C4-2B (cell line): Measurements from ENCODE around the gene IGSF23.
A peak's percentile ranks its signal among the peaks of the same experiment; 100 is the strongest.

Experiments used
- H3K27ac ChIP-seq: fragments of 450-650 bp; 2 replicates; pipeline ENCODE4 v1.5.1; 2017
- ZFX ChIP-seq: fragments of 450-650 bp; IDR thresholded peaks from 2 replicates; pipeline ENCODE4 v1.6.1; 2017
- TF ChIP-seq, protein P1 (sequence below): fragments of 450-650 bp; conservative IDR thresholded peaks from 2 replicates; pipeline ENCODE4 v1.5.1; 2017; ENCODE audit warnings: mild to moderate bottlenecking

Gene IGSF23

GRCh38 chr19:44636439-44637389 is 23.4 kb downstream of the IGSF23 start:
- H3K27ac ChIP-seq: no peak overlapping the region
- no peak for TF ChIP-seq ZFX
- TF ChIP-seq, protein P1, sequence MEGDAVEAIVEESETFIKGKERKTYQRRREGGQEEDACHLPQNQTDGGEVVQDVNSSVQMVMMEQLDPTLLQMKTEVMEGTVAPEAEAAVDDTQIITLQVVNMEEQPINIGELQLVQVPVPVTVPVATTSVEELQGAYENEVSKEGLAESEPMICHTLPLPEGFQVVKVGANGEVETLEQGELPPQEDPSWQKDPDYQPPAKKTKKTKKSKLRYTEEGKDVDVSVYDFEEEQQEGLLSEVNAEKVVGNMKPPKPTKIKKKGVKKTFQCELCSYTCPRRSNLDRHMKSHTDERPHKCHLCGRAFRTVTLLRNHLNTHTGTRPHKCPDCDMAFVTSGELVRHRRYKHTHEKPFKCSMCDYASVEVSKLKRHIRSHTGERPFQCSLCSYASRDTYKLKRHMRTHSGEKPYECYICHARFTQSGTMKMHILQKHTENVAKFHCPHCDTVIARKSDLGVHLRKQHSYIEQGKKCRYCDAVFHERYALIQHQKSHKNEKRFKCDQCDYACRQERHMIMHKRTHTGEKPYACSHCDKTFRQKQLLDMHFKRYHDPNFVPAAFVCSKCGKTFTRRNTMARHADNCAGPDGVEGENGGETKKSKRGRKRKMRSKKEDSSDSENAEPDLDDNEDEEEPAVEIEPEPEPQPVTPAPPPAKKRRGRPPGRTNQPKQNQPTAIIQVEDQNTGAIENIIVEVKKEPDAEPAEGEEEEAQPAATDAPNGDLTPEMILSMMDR: no peak

DNA sequence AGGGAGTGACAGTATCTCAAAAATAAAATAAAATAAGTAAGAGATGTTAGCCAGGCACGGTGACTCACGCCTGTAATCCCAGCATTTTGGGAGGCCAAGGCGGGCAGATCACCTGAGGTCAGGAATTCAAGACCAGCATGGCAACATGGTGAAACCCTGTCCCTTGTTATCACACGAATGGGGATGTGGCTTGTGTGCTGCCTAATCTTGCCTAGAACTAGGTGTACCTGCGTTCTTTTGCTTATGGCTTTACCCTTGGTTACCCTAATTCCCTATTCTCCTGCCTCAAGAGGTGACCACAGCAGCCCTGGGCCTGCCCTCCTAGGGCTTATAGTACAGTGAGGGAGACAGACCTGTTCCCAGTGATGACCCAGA is 24.0 kb downstream of the IGSF23 start:
- no peak overlapping the region for H3K27ac ChIP-seq
- TF ChIP-seq ZFX: no peak
- TF ChIP-seq, protein P1: no peak

DNA sequence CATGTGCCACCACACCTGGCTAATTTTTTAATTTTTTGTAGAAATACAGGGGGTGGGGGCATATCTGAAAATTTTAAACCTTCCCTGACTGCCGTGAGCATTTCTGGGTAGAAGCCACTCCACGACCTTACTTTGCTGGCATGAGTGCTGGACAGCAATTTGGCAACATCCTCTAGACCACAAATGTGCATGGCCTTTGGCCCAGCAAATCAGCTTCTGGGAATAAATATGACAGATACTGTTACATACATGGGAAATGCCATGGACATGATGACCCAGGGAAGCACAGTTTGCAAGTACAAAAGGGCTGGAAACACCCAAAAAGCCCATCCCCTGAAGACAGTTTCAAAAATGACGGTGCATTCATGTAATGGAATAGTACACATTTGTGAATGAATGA is 27.2 kb downstream of the IGSF23 start:
- H3K27ac ChIP-seq: no peak overlapping the region
- TF ChIP-seq, protein P1: no peak
- TF ChIP-seq ZFX: no peak

DNA sequence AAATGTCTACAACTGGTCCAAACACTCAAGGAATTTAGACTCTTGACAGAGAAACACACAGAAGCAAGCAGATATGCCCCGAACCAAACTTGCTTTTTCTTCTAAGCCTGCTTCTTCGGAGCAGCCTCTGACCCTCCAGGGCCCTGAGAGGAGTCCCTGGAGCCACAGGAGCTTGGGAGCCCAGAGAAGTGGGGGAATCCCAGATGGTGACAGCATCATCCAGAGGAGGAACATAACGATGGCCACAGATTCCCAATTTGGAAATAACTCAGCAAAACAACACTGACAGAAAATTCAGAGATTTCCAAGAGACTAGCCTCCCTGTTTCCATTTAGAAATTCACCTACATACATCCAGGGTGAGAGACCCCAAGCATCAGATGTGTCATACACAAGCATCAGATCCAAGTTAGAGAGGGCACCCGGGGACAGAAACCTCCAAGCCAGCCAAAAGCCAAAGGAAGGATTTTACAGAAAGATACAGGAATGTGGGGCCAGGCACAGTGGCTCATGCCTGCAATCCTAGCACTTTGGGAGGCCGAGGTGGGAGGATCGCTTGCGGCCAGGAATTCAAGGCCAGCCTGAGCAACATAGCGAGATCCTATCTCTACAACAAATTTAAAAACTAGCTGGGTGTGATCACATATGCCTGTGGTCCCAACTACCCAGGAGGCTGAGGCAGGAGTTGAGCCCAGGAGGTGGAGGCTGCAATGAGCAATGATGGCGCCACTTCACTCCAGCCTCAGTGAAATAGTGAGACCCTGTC is 28.3 kb downstream of the IGSF23 start:
- no peak overlapping the region for H3K27ac ChIP-seq
- TF ChIP-seq ZFX: no peak
- TF ChIP-seq, protein P1: no peak

DNA sequence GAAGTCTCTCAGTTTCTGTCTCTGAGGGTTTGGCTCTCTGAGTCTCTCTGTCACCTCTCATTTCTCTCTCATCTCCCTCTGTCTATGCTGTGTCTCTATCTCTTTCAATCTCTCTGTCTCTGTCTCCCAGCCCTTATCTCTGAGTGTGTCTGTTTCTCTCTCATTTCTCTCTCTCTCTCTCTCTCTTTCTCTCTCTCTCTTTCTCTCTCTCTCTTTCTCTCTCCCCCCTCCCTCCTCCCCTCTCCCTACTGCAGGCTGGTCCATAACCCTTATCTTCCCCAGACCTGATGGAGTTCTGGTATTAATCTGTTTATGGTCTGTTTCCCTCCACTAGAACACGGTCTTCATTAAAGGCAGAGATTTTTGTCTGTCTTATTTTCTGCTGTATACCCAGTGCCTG is 29.0 kb downstream of the IGSF23 start:
- no peak for TF ChIP-seq ZFX
- TF ChIP-seq, protein P1: no peak
- no peak overlapping the region for H3K27ac ChIP-seq

DNA sequence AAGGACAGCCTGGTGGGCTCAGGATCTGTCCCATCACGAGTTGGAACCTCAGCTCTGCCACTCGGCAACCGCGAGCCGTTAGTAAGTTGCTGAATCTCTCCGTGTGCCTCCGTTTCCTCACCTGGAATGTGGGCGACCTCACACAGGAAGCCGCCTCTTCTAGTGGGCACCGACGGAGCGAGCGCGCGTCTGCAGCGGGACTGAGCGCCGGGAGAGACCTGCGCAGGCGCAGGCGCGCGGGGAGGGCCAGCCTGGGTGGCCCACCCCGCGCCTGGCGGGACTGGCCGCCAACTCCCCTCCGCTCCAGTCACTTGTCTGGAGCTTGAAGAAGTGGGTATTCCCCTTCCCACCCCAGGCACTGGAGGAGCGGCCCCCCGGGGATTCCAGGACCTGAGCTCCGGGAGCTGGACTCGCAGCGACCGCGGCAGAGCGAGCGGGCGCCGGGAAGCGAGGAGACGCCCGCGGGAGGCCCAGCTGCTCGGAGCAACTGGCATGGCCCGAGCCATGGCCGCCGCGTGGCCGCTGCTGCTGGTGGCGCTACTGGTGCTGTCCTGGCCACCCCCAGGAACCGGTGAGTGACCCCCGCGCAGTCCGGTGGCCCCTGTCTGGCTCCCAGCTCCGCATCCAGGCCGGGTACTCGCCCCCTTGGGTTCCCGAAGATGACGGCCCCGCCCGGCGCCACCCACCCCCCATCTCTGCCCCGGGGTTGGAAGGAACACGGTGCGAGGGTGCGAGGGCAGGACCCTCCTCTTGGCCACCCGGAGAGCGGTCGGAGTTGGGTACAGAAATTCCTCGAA is 30.4 kb downstream of the IGSF23 start, which contains the start of gene PVR:
TSS of gene PVR (plus strand) at position 306 of the 797 bp plus-strand sequence. CDS start at position 493, 187 bp downstream.
- H3K27ac ChIP-seq: peak within 1 kb of the TSS; percentile 91

More for the DNA sequence above, 30.4 kb downstream of the IGSF23 start, which contains the start of gene PVR:
- TF ChIP-seq, protein P1: no peak
- peak; percentile 78 for TF ChIP-seq ZFX
